Measurements from ENCODE around the gene BSND.

The BSND gene

GRCh38 chr1:55056632-55056992 is 57.9 kb downstream of the BSND start:
- H3K4me3 ChIP-seq (ENCODE audit: low read depth, low read length), result no peak overlapping the region
- no peak for TF ChIP-seq CTCF (IDR thresholded peaks at IDR 0.05; ENCODE audit: borderline replicate concordance, insufficient read depth, low read depth, low read length)

GRCh38 chr1:55057270-55057955 is 58.7 kb downstream of the BSND start:
- TF ChIP-seq CTCF (IDR thresholded peaks at IDR 0.05; ENCODE audit: borderline replicate concordance, insufficient read depth, low read depth, low read length), result no peak

GRCh38 chr1:55057956-55058298 is 59.2 kb downstream of the BSND start:
- H3K4me3 ChIP-seq (ENCODE audit: low read depth, low read length), result no peak overlapping the region
- no peak for TF ChIP-seq CTCF (IDR thresholded peaks at IDR 0.05; ENCODE audit: borderline replicate concordance, insufficient read depth, low read depth, low read length)

More at GRCh38 chr1:55057270-55057955, 58.7 kb downstream of the BSND start:
- H3K4me3 ChIP-seq (ENCODE audit: low read depth, low read length), result no peak overlapping the region

GRCh38 chr1:55059302-55060132 is 60.8 kb downstream of the BSND start:
- TF ChIP-seq CTCF (IDR thresholded peaks at IDR 0.05; ENCODE audit: borderline replicate concordance, insufficient read depth, low read depth, low read length), result no peak
- H3K4me3 ChIP-seq (ENCODE audit: low read depth, low read length), result no peak overlapping the region

- no peak overlapping the region for H3K4me3 ChIP-seq (ENCODE audit: low read depth, low read length)
- TF ChIP-seq CTCF (IDR thresholded peaks at IDR 0.05; ENCODE audit: borderline replicate concordance, insufficient read depth, low read depth, low read length), result no peak
Measured at GRCh38 chr1:55060133-55060999, 61.6 kb downstream of the BSND start.

- no peak overlapping the region for H3K4me3 ChIP-seq (ENCODE audit: low read depth, low read length)
- TF ChIP-seq CTCF (IDR thresholded peaks at IDR 0.05; ENCODE audit: borderline replicate concordance, insufficient read depth, low read depth, low read length), result no peak
Measured at GRCh38 chr1:55061000-55061705, 62.4 kb downstream of the BSND start.
